ENCODE measurements around the gene TBC1D8. TPM values are rescaled to one million over a fixed set of nuclear protein-coding genes. Genes with fewer than 3 reads are reported as not detected.
"Not testable (repeated sequence)": the region's sequence is repeated elsewhere in the genome, so short reads cannot be mapped to it uniquely, and the experiment has no call there.

Gene TBC1D8
- total and polyA plus RNA-seq, 5 donors from 2014 or later = 0.48 to 1.1 (median 0.73) TPM

GRCh38 chr2:101052147-101052546 is 99.0 kb downstream of the TBC1D8 start:
- ATAC-seq (ENCODE audit: low read depth in 2 of 2) (no peak), DNase-seq (no peak)
- Mint-ChIP-seq H3K27me3 (no peaks in the 10 kb centered on the region), H3K4me1 (no peaks in the 10 kb centered on the region), H3K27ac (no peak overlapping the region), H3K4me3 (no peak overlapping the region), H3K36me3 (peaks cover 5% of the 10 kb centered on the region), H3K9me3 (no peaks in the 10 kb centered on the region)
- H3K9me3 ChIP-seq (ENCODE audit: control insufficient read depth in 2 of 2, low read length in 2 of 2) = no peaks in the 10 kb centered on the region
- no peak overlapping the region for H3K27ac ChIP-seq (ENCODE audit: insufficient read depth, low read length, poor library complexity, severe bottlenecking)
- no peaks in the 10 kb centered on the region for H3K27me3 ChIP-seq (ENCODE audit: control insufficient read depth, insufficient read depth, low read length)
- no peaks in the 10 kb centered on the region for H3K4me1 ChIP-seq (ENCODE audit: control insufficient read depth, insufficient read depth, low read length, poor library complexity, severe bottlenecking)
- H3K4me3 ChIP-seq (ENCODE audit: low read depth, low read length) = no peak overlapping the region
- no peaks in the 10 kb centered on the region for H3K36me3 ChIP-seq (ENCODE audit: control insufficient read depth, insufficient read depth, low read length)

GRCh38 chr2:101050886-101051285 is 100.3 kb downstream of the TBC1D8 start:
- H3K9me3 Mint-ChIP-seq; H3K27ac ChIP-seq (ENCODE audit: insufficient read depth, low read length, poor library complexity, severe bottlenecking); H3K9me3 ChIP-seq (ENCODE audit: control insufficient read depth in 2 of 2, low read length in 2 of 2); H3K4me1 Mint-ChIP-seq; H3K27me3 ChIP-seq (ENCODE audit: control insufficient read depth, insufficient read depth, low read length); ATAC-seq (ENCODE audit: low read depth in 2 of 2); H3K27me3 Mint-ChIP-seq; H3K4me3 Mint-ChIP-seq; H3K4me3 ChIP-seq (ENCODE audit: low read depth, low read length); H3K4me1 ChIP-seq (ENCODE audit: control insufficient read depth, insufficient read depth, low read length, poor library complexity, severe bottlenecking); H3K27ac Mint-ChIP-seq; H3K36me3 ChIP-seq (ENCODE audit: control insufficient read depth, insufficient read depth, low read length); H3K36me3 Mint-ChIP-seq; DNase-seq: not testable (repeated sequence)

- Histone ChIP-seq H3K27me3 (ENCODE audit: control insufficient read depth, insufficient read depth, low read length) (no peaks in the 10 kb centered on the region), H3K4me3 (ENCODE audit: low read depth, low read length) (no peak overlapping the region), H3K36me3 (ENCODE audit: control insufficient read depth, insufficient read depth, low read length) (no peaks in the 10 kb centered on the region), H3K4me1 (ENCODE audit: control insufficient read depth, insufficient read depth, low read length, poor library complexity, severe bottlenecking) (no peaks in the 10 kb centered on the region), H3K9me3 (ENCODE audit: control insufficient read depth in 2 of 2, low read length in 2 of 2) (no peaks in the 10 kb centered on the region), H3K27ac (ENCODE audit: insufficient read depth, low read length, poor library complexity, severe bottlenecking) (no peak overlapping the region)
- Mint-ChIP-seq H3K9me3 (no peaks in the 10 kb centered on the region), H3K27me3 (no peaks in the 10 kb centered on the region), H3K4me1 (no peaks in the 10 kb centered on the region), H3K36me3 (peaks cover 5% of the 10 kb centered on the region), H3K27ac (no peak overlapping the region), H3K4me3 (no peak overlapping the region)
- ATAC-seq (ENCODE audit: low read depth in 2 of 2) = no peak
- DNase-seq = no peak
These were observed 102.4 kb downstream of the TBC1D8 start for GRCh38 chr2:101048756-101049155.

GRCh38 chr2:101047774-101048173 is 103.4 kb downstream of the TBC1D8 start:
- Histone ChIP-seq H3K4me1 (ENCODE audit: control insufficient read depth, insufficient read depth, low read length, poor library complexity, severe bottlenecking) (no peaks in the 10 kb centered on the region), H3K27me3 (ENCODE audit: control insufficient read depth, insufficient read depth, low read length) (no peaks in the 10 kb centered on the region), H3K36me3 (ENCODE audit: control insufficient read depth, insufficient read depth, low read length) (no peaks in the 10 kb centered on the region), H3K27ac (ENCODE audit: insufficient read depth, low read length, poor library complexity, severe bottlenecking) (no peak overlapping the region), H3K9me3 (ENCODE audit: control insufficient read depth in 2 of 2, low read length in 2 of 2) (no peaks in the 10 kb centered on the region), H3K4me3 (ENCODE audit: low read depth, low read length) (no peak overlapping the region)
- no peaks in the 10 kb centered on the region for H3K9me3 Mint-ChIP-seq
- no peak for DNase-seq
- H3K27ac Mint-ChIP-seq = no peak overlapping the region
- no peaks in the 10 kb centered on the region for H3K27me3 Mint-ChIP-seq
- ATAC-seq (ENCODE audit: low read depth in 2 of 2) = no peak
- H3K36me3 Mint-ChIP-seq = peaks cover 5% of the 10 kb centered on the region
- no peak overlapping the region for H3K4me3 Mint-ChIP-seq
- no peaks in the 10 kb centered on the region for H3K4me1 Mint-ChIP-seq

- H3K36me3 Mint-ChIP-seq = peaks cover 5% of the 10 kb centered on the region
These were observed 104.0 kb downstream of the TBC1D8 start for GRCh38 chr2:101047075-101047766.

GRCh38 chr2:101045330-101045729 is 105.9 kb downstream of the TBC1D8 start:
- DNase-seq (no peak), ATAC-seq (ENCODE audit: low read depth in 2 of 2) (no peak)
- H3K4me1 Mint-ChIP-seq = no peaks in the 10 kb centered on the region
- Histone ChIP-seq H3K27me3 (ENCODE audit: control insufficient read depth, insufficient read depth, low read length) (no peaks in the 10 kb centered on the region), H3K4me1 (ENCODE audit: control insufficient read depth, insufficient read depth, low read length, poor library complexity, severe bottlenecking) (no peaks in the 10 kb centered on the region), H3K4me3 (ENCODE audit: low read depth, low read length) (no peak overlapping the region), H3K27ac (ENCODE audit: insufficient read depth, low read length, poor library complexity, severe bottlenecking) (no peak overlapping the region), H3K36me3 (ENCODE audit: control insufficient read depth, insufficient read depth, low read length) (no peaks in the 10 kb centered on the region), H3K9me3 (ENCODE audit: control insufficient read depth in 2 of 2, low read length in 2 of 2) (no peaks in the 10 kb centered on the region)
- H3K27ac Mint-ChIP-seq = no peak overlapping the region
- no peaks in the 10 kb centered on the region for H3K27me3 Mint-ChIP-seq
- peaks cover 4% of the 10 kb centered on the region for H3K36me3 Mint-ChIP-seq
- H3K9me3 Mint-ChIP-seq = no peaks in the 10 kb centered on the region
- no peak overlapping the region for H3K4me3 Mint-ChIP-seq

More at GRCh38 chr2:101047075-101047766, 104.0 kb downstream of the TBC1D8 start:
- Histone ChIP-seq H3K27ac (ENCODE audit: insufficient read depth, low read length, poor library complexity, severe bottlenecking) (no peak overlapping the region), H3K9me3 (ENCODE audit: control insufficient read depth in 2 of 2, low read length in 2 of 2) (no peaks in the 10 kb centered on the region), H3K4me1 (ENCODE audit: control insufficient read depth, insufficient read depth, low read length, poor library complexity, severe bottlenecking) (no peaks in the 10 kb centered on the region), H3K4me3 (ENCODE audit: low read depth, low read length) (no peak overlapping the region), H3K36me3 (ENCODE audit: control insufficient read depth, insufficient read depth, low read length) (no peaks in the 10 kb centered on the region), H3K27me3 (ENCODE audit: control insufficient read depth, insufficient read depth, low read length) (no peaks in the 10 kb centered on the region)
- DNase-seq (no peak), ATAC-seq (ENCODE audit: low read depth in 2 of 2) (no peak)
- Mint-ChIP-seq H3K4me3 (no peak overlapping the region), H3K9me3 (no peaks in the 10 kb centered on the region), H3K27me3 (no peaks in the 10 kb centered on the region), H3K27ac (no peak overlapping the region), H3K4me1 (no peaks in the 10 kb centered on the region)

- no peaks in the 10 kb centered on the region for H3K9me3 ChIP-seq (ENCODE audit: control insufficient read depth in 2 of 2, low read length in 2 of 2)
- Mint-ChIP-seq H3K27ac (no peak overlapping the region), H3K36me3 (no peaks in the 10 kb centered on the region), H3K27me3 (no peaks in the 10 kb centered on the region), H3K9me3 (no peaks in the 10 kb centered on the region), H3K4me1 (no peaks in the 10 kb centered on the region), H3K4me3 (no peak overlapping the region)
- no peak for ATAC-seq (ENCODE audit: low read depth in 2 of 2)
- no peaks in the 10 kb centered on the region for H3K36me3 ChIP-seq (ENCODE audit: control insufficient read depth, insufficient read depth, low read length)
- no peak for DNase-seq
- no peaks in the 10 kb centered on the region for H3K4me1 ChIP-seq (ENCODE audit: control insufficient read depth, insufficient read depth, low read length, poor library complexity, severe bottlenecking)
- H3K27ac ChIP-seq (ENCODE audit: insufficient read depth, low read length, poor library complexity, severe bottlenecking) = no peak overlapping the region
- no peaks in the 10 kb centered on the region for H3K27me3 ChIP-seq (ENCODE audit: control insufficient read depth, insufficient read depth, low read length)
- H3K4me3 ChIP-seq (ENCODE audit: low read depth, low read length) = no peak overlapping the region
These were observed 109.8 kb downstream of the TBC1D8 start for GRCh38 chr2:101041413-101041812.

- no peaks in the 10 kb centered on the region for H3K4me1 Mint-ChIP-seq
- no peaks in the 10 kb centered on the region for H3K27me3 Mint-ChIP-seq
- Histone ChIP-seq H3K27me3 (ENCODE audit: control insufficient read depth, insufficient read depth, low read length) (no peaks in the 10 kb centered on the region), H3K4me3 (ENCODE audit: low read depth, low read length) (no peak overlapping the region), H3K9me3 (ENCODE audit: control insufficient read depth in 2 of 2, low read length in 2 of 2) (no peaks in the 10 kb centered on the region), H3K36me3 (ENCODE audit: control insufficient read depth, insufficient read depth, low read length) (no peaks in the 10 kb centered on the region), H3K27ac (ENCODE audit: insufficient read depth, low read length, poor library complexity, severe bottlenecking) (no peak overlapping the region), H3K4me1 (ENCODE audit: control insufficient read depth, insufficient read depth, low read length, poor library complexity, severe bottlenecking) (no peaks in the 10 kb centered on the region)
- no peak overlapping the region for H3K27ac Mint-ChIP-seq
- ATAC-seq (ENCODE audit: low read depth in 2 of 2) = no peak
- H3K4me3 Mint-ChIP-seq = no peak overlapping the region
- no peaks in the 10 kb centered on the region for H3K9me3 Mint-ChIP-seq
- no peaks in the 10 kb centered on the region for H3K36me3 Mint-ChIP-seq
- DNase-seq = no peak
These were observed 110.4 kb downstream of the TBC1D8 start for GRCh38 chr2:101040761-101041160.

All from CD4-positive, CD25-positive, alpha-beta regulatory T cell (primary cell).